Osteoblast (primary cell): ENCODE measurements around the gene SLC5A10. TPM values are rescaled to one million over a fixed set of nuclear protein-coding genes. Genes with fewer than 3 reads are reported as not detected.

ENCODE experiments used
- DNase-seq: peaks from one replicate; pipeline ENCODE4 v3.0.0; 2011; ENCODE audit warnings: low spot score, mixed read lengths; ENCODE audit not compliant: insufficient read length; ENCODE audit errors: missing footprints
- H2AFZ ChIP-seq: 2 replicates; pipeline ENCODE4 v1.6.0; 2011; ENCODE audit warnings: mild to moderate bottlenecking, low read length
- H3K27ac ChIP-seq: 2 replicates; pipeline ENCODE4 v1.5.1; 2011; ENCODE audit warnings: mild to moderate bottlenecking, low read depth, low read length, moderate library complexity
- H3K27me3 ChIP-seq: 2 replicates; pipeline ENCODE4 v1.6.0; 2012; ENCODE audit warnings: mild to moderate bottlenecking, control low read depth, inconsistent platforms, low read length, moderate library complexity; ENCODE audit not compliant: insufficient read depth
- H3K36me3 ChIP-seq: 2 replicates; pipeline ENCODE4 v1.5.1; 2011; ENCODE audit warnings: mild to moderate bottlenecking, low read length, control low read depth, moderate library complexity; ENCODE audit not compliant: insufficient read depth
- H3K4me1 ChIP-seq: 2 replicates; pipeline ENCODE4 v1.5.1; 2011; ENCODE audit warnings: mild to moderate bottlenecking, low read length, control low read depth, moderate library complexity; ENCODE audit not compliant: insufficient read depth
- H3K4me2 ChIP-seq: 2 replicates; pipeline ENCODE4 v1.6.0; 2011; ENCODE audit warnings: mild to moderate bottlenecking, low read length; ENCODE audit not compliant: insufficient read depth
- H3K4me3 ChIP-seq: fragments of 200-600 bp; sonication (generic); 3 replicates; pipeline ENCODE4 v1.5.1; 2012; ENCODE audit warnings: mild to moderate bottlenecking, low read length, inconsistent platforms; ENCODE audit not compliant: insufficient read depth
- H3K79me2 ChIP-seq: 2 replicates; pipeline ENCODE4 v1.6.0; 2012; ENCODE audit warnings: mild to moderate bottlenecking, low read length, control low read depth, inconsistent platforms; ENCODE audit not compliant: insufficient read depth
- H3K9me3 ChIP-seq: 2 replicates; pipeline ENCODE4 v1.5.1; 2011; ENCODE audit warnings: low read depth, low read length, control low read depth
- H4K20me1 ChIP-seq: 2 replicates; pipeline ENCODE4 v1.6.0; 2012; ENCODE audit warnings: mild to moderate bottlenecking, low read length, control low read depth; ENCODE audit not compliant: insufficient read depth
- total RNA-seq: library from RNA; depleted of rRNA; stranded (reverse); fragments of >200 nt; gene quantifications from 2 replicates; pipeline ENCODE4 v1.2.3, GENCODE V29; 2012
- TF ChIP-seq, protein P1 (sequence below): IDR thresholded peaks from 2 replicates; pipeline ENCODE4 v1.5.1; 2011; ENCODE audit warnings: mild to moderate bottlenecking, low read depth, low read length, moderate library complexity; ENCODE audit errors: extremely low read depth

SLC5A10 gene
- total RNA-seq, 1 donor, result not detected

DNA sequence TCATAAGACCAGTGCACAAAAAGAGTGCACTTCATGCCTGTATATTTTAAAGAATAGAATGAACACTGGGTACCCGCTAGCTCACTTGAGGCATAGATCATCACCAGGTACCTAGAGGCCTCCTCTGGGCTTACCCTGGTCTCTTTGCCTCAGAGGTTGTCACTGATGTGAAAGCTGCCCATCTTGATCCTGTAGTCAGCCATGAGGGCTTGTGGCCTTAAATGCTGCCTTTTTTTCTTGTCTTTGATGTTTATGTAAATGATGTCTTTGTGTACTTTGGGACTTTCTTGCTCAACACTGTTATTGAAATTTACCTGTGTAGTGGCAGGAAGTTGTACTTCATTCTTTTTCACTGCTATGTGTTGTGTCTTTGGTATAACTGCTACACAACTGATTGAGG, 26.8 kb upstream of the SLC5A10 start:
- H3K79me2 ChIP-seq, result peaks cover 6% of the 10 kb centered on the region
- no peak for DNase-seq
- no peak overlapping the region for H3K4me2 ChIP-seq
- peaks cover 12% of the 10 kb centered on the region for H3K36me3 ChIP-seq
- TF ChIP-seq, protein P1, sequence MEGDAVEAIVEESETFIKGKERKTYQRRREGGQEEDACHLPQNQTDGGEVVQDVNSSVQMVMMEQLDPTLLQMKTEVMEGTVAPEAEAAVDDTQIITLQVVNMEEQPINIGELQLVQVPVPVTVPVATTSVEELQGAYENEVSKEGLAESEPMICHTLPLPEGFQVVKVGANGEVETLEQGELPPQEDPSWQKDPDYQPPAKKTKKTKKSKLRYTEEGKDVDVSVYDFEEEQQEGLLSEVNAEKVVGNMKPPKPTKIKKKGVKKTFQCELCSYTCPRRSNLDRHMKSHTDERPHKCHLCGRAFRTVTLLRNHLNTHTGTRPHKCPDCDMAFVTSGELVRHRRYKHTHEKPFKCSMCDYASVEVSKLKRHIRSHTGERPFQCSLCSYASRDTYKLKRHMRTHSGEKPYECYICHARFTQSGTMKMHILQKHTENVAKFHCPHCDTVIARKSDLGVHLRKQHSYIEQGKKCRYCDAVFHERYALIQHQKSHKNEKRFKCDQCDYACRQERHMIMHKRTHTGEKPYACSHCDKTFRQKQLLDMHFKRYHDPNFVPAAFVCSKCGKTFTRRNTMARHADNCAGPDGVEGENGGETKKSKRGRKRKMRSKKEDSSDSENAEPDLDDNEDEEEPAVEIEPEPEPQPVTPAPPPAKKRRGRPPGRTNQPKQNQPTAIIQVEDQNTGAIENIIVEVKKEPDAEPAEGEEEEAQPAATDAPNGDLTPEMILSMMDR, result no peak
- no peaks in the 10 kb centered on the region for H3K9me3 ChIP-seq
- no peak overlapping the region for H2AFZ ChIP-seq
- no peaks in the 10 kb centered on the region for H3K27me3 ChIP-seq
- no peak overlapping the region for H3K27ac ChIP-seq
- H3K4me1 ChIP-seq, result peaks cover 19% of the 10 kb centered on the region
- no peak overlapping the region for H3K4me3 ChIP-seq
- peaks cover 15% of the 10 kb centered on the region for H4K20me1 ChIP-seq

DNA sequence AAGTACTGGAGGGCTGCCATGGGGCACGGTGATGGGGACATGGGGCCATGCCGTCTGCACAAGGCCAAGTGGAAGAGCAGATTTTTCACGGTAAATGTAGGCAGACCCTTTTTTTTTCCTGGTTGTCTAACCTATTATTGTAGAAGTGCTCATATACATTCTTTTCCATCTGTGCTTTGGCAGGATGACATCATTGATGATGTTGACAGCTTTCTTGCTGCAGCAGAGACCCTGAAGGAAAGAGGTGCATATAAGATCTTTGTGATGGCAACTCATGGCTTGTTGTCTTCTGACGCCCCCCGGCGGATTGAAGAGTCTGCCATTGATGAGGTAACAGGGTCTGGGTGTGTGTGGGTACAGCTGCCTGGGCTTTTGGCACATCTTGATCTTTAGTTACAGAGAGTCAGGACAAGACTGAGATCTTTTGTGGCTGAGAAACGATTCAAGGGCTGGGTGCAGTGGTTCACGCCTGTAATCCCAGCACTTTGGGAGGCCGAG, 23.3 kb upstream of the SLC5A10 start:
- TF ChIP-seq, protein P1, result no peak
- H3K9me3 ChIP-seq, result no peaks in the 10 kb centered on the region
- no peak overlapping the region for H3K4me3 ChIP-seq
- H3K4me2 ChIP-seq, result no peak overlapping the region
- peaks cover 3% of the 10 kb centered on the region for H4K20me1 ChIP-seq
- no peaks in the 10 kb centered on the region for H3K4me1 ChIP-seq
- no peak overlapping the region for H3K27ac ChIP-seq
- peaks cover 12% of the 10 kb centered on the region for H3K36me3 ChIP-seq
- peaks cover 3% of the 10 kb centered on the region for H3K79me2 ChIP-seq
- no peaks in the 10 kb centered on the region for H3K27me3 ChIP-seq
- DNase-seq, result no peak
- no peak overlapping the region for H2AFZ ChIP-seq

DNA sequence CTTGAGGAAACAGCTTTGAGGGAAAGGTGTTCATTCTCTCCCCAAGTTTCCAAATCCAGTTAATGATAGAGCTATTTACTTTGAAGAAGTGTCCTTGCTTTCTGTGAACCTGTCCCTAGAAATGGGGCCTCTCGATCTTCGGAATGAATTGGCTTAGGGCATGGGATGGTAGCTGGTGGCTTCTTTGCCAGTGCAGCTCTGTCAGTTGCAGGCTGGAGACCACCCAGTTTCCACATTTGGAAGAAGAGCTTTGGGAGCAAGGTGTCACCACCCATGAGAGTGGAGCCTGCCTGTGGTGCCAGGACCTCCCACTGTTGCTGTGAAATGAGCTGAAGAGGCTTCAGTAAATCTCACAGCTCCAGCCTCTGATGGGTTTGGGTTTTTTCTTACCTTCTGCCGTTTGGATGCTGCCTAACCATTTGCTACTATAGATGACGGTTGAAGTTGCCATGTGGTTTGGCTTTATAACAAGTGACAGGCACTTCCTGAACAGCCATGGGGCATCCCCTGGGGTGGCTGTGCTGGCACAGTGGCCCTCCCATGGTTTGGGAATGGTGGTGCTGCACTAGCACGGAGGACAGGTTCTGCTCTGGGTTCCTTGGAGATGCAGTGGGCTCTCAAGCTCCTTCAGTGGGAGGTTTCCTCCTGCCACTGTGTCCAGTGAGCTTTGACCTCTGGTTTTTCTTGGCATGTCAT, 19.5 kb upstream of the SLC5A10 start:
- peaks cover 9% of the 10 kb centered on the region for H3K36me3 ChIP-seq
- TF ChIP-seq, protein P1, result no peak
- H3K4me3 ChIP-seq, result no peak overlapping the region
- DNase-seq, result no peak
- no peak overlapping the region for H3K4me2 ChIP-seq
- H4K20me1 ChIP-seq, result no peaks in the 10 kb centered on the region
- no peaks in the 10 kb centered on the region for H3K79me2 ChIP-seq
- no peaks in the 10 kb centered on the region for H3K27me3 ChIP-seq
- H3K4me1 ChIP-seq, result no peaks in the 10 kb centered on the region
- H2AFZ ChIP-seq, result no peak overlapping the region
- H3K27ac ChIP-seq, result no peak overlapping the region
- H3K9me3 ChIP-seq, result no peaks in the 10 kb centered on the region

DNA sequence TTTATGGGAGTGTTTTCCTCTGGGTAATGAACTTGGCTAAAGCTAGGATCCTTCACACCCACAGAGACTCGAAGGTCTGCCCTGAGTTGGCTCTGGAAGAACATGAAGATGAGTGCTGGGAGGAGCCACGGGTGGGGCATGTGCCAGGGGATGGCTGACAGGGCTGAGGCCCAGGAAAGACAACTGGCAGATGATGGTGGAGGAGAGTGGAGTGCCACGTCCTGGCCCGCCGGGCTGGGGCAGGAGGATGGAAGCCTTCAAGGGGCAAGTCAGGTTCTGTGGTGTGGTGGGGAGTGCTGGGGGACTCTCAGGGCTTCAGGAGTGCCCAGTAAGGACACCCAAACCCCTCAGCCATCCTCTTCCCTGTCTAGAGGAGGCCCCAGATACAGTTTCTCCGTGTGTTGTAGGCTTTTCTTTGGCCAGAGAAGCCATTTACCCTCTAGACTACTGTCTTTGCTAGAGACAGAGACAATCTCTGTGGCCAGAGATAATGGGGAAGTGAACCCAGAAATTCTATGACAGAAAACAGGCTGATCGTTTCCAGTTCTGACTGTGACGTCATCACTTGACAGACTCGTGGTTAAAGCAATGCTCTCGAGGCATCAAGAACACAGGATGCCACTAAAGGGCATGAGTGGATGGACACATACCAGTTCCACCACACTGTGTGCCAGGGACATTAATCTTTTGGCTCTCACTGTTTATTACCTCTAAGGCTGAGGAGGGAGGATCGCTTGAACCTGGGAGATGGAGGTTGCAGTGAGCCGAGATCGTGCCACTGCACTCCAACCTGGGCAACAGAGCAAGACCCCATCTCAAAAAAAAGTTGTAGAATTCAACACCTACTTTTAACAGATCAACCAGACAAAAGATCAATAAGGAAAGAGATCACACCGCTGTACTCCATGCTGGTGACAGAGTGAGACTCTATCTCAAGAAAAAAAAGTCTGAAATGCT, 18.6 kb upstream of the SLC5A10 start:
- Histone ChIP-seq H3K4me1 (no peaks in the 10 kb centered on the region), H3K4me2 (no peak overlapping the region), H4K20me1 (no peaks in the 10 kb centered on the region), H2AFZ (no peak overlapping the region), H3K36me3 (peaks cover 9% of the 10 kb centered on the region), H3K79me2 (no peaks in the 10 kb centered on the region), H3K4me3 (no peak overlapping the region), H3K27me3 (no peaks in the 10 kb centered on the region), H3K9me3 (no peaks in the 10 kb centered on the region), H3K27ac (no peak overlapping the region)
- TF ChIP-seq, protein P1, result no peak
- no peak for DNase-seq
